Activated T-helper 1 cell treated with Interleukin-2 at 50 U/mL for 16 hours (primary cell): ENCODE results near the gene TGFBI.

Source experiments
- DNase-seq: peaks from one replicate; pipeline ENCODE4 v3.0.0-alpha.2; 2020; ENCODE audit warnings: low read depth

Gene TGFBI

DNA sequence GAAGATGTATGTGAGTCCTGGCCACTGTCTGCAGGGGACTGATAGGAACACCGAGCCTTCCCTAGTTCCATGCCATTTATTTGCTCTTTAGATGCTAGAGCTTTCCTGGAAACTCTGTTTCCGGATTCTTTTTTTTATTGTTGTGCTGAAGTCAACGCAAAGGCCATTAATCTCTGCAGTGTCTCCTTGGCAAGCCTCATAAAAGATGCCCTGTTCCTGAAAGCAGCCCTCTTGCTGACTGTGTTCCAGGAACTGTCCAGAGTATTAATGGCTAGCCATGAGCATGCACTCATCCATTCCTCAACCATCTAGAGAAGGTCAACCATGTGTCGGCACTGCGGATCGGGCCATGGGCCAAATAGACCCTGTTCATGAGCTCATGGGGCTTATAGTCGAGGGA lies 61.0 kb downstream of the TGFBI start:
- no peak for DNase-seq

DNA sequence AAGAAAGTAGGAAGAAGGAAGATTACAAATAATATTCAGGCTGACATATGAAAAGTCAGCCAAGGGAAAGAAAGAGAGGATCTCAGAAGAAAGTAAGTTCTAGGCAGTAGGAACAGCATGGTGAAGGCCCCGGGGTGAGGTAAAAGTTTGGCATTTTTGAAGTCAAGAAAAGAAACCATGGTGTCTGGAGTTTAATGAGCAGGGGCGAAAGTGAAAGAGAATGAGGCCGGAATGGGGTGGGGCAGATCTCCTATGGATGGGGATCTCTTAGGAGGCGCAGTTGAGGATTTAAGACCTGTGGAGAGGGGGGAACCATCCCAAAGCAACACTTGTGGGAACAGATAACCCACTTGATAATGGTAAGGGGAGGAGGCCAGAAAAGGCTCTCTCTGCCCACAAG lies 61.5 kb downstream of the TGFBI start:
- DNase-seq, result no peak

DNA sequence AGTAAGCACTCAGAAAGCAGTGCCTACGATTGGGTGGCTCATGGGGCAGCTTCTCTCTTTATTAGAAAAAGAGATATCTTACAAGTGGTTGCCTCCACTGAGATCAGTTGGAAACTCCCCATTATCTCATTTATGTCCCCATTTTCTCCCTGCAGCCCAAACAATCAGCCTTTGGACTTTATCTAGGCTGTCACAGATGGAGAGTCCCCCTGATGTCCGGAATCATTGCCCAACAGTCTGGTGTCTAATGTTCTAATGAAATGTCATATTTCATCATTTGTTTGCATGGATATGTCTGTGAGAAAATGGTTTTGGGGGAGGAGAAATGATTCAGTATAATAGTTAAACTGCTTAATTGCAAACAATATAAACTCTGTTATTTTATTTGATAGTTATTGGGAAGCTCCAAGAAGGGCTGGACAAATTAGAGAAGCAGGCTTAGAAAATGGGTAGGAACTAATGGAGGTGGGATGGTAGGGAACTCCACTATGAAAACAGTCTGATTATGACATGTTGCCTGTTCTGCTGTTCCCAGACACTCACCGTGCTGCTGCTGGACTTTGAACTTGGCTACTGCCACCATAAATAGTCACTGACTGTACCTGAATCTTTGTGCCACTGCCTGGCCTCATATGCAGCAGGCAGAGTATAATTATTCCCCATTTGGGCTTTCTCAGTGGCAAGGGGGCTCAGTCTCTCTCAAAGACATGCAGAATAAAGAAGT lies 65.6 kb downstream of the TGFBI start:
- DNase-seq, result no peak

DNA sequence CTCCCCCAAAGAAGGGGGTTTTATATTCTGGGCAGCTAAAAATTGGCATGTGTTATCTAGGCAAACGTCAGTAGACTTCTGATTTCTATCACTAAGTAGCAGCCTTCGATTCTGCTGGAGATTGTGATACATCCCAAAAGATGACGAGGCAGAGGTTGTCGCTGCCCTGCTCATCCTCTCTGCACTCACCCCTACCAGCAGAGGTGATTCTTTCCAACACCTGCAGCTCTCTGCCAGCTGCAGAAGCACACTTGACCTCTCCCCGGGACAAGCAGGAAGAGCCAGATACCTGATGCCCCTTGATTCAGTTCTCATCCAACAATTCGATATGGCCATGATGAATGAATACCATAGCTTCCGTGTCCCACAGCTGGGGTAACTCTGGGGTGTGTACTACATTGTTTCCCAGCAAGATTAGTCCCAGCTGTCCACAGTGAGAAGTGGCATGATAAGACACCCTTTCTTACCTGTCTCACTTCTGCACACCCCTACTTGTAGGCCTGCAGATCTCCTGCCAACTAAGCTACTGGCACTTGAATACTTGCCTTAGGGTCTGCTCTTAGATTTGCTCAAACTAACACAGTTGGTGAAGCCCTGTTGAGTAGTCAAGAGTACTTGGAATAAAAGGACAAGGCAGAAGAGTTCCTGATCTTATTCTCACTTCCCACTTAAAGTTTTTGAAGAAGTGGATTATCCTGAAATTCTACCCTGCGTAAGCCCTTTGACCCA lies 66.3 kb downstream of the TGFBI start:
- DNase-seq, result no peak

DNA sequence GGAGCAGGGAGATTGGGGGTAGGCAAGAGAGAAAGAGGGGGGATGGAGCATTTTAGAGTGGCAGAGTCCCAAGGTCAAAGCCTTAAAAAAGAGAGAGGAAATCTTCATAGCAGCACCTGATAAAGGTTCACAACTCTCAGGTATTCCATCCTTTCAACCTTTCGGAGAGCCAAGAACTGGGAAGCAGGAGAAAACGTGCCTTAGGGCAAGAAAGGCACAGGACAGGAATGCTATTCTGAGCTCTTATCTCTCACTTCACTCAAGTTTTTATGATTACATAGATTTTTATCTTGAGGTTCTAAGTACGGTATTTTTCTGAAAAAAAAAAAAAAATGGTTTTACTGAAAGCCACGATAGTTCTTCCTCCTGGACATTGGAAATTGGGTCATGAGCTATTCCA lies 69.4 kb downstream of the TGFBI start:
- DNase-seq, result no peak

DNA sequence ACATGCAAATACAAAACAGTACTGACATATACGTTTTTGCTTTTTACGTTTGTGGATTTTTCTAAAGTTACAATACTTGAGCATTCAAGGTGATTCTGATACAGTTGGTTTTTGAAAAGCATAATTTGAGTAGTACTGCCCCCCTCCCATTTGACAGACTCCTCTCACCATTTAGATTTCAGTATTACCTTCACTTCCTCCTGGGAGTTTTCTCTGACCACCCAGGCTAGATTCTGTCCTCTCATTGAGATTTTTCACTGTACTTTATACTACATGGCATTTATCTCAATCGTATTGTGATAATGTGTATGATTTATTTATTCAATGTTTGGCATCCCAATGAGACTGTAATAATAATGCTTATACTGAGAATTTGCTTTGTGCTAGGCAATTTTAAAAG lies 71.1 kb downstream of the TGFBI start:
- DNase-seq, result no peak

DNA sequence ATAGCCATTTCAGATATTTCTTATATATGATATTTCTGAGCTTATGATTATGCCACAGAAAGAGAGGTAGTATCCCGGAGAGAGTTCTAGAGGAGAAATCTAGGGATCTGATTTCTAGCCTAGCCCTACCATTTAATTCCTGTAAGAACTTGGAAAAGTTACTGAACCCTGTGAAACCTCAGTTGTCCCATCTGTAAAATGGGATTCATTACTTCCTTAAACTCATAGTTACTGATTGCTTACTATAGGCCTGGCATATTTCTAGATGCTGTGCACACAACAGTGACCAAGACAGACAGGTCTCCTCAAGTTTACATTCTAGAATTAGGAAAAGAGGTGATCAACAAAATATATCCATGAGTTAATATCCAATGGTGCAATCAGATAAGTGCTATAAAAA lies 73.1 kb downstream of the TGFBI start:
- no peak for DNase-seq

DNA sequence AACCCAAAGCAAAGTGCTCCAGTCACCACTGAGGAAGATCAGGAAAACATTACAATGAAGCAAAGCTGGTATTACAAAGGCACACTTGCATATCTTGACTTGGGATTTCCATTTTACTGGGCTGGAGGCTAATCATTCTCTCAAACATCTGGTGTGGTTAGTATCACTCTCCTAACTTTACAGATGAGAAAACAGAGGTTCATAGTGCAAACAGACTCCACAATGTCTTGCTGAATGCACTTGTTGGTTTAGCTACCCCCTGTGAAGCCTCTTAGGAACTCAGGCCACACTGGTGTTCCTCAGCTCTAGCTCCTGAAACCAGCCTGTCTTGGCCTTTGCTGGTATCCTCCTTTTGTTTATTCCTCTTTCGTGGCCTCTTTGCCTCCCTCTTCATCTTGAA lies 74.3 kb downstream of the TGFBI start:
- DNase-seq, result no peak

DNA sequence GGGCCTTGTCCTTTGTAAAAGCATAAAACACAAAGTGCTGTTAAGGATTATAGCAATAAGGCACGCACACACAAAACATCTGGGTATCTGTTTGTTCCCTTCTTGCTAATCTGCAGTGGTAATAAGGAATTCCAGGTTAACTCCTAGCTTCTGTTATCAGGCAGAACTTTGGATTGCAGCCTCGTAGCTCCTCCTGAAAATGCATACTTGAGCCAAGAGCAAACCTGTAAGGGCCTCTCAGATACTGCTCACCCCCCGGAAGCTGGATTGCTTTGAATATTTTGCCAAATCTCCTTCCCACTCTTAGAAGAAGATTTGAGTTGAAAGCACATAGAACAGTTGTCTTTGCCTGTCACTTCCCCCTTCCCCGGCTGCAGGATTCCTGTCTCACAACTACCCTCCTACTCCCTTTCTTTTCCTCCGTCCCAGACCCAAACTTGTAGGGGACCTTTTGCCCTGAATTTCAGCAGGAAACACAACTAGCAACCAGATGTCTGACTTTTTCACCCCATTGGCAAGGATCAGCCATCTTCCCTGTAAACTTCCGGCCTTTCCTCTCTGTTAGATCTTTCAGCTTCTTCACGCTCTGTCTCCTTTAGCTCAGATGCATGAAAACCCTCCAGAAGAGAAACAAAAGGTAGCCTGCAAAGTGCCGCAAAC lies 75.6 kb downstream of the TGFBI start:
- no peak for DNase-seq

DNA sequence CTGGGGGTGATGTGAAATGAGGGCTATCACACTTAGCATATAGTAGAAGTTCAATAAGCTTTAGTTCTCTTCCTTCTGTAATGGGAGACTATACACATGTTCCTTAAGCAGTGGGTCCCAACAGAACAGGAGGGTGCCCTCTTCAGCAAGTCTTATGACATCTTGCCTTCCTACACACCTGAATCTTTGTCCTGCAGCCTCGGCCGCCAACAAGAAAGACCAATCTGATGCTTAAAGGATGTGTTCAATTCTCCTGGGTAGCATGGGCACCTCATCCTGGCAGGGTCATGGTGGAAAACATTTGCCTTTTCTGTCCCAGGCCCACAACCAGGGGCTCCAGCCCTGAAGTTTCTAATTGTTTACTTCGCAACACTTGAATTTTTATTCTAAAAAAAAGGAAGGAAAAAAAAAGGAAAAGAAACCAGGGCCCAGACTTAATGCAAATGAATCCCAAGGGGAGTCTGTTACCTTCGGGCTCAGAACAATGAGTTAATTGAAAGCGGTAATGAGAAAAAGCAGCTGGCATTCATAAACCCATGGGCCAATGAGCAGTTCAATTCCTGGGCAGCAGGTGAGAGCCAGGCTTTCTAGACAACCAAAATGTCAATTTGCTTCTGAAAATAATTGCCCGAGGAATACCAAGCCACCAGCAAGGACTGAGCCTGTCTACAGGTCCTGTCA lies 77.7 kb downstream of the TGFBI start:
- DNase-seq, result no peak

DNA sequence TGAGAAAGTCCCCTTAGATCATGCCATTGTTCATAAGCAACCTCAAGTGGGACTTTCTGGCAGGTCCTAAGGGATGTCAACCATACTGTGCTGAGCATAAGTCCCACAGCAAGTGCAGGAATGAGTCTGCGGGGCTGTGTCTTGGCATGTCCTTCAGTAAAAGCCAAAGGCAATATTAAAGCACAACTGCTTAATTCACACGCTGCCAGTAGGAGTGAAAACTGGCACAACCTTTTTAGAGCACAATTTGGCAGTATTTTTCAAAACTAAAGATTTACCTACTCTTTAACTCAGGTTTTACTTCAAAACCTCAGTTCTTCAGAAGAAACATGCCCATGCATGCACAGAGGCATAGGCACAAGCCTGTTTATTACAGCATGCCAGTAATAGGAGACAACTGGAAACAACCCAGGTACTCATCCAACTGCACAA lies 79.4 kb downstream of the TGFBI start:
- DNase-seq, result no peak

DNA sequence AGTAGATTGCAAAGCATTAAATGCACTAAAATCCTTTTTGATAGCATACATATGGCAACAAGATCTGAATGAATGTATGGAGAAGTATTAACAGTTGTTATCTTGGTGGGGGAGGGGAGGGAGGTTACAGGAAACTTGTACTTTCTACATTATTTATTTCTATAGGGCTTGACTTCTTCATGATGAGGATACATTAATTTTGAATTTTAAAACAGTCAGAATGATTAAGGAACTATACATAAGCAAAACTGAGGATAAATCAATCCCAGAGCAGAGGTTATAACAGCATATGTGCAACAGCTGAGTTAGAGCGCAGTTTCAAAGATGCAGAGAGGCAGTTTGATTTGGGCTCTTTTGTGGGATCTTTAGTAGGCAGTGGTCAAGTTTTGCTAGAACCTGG lies 80.0 kb downstream of the TGFBI start:
- DNase-seq, result no peak

DNA sequence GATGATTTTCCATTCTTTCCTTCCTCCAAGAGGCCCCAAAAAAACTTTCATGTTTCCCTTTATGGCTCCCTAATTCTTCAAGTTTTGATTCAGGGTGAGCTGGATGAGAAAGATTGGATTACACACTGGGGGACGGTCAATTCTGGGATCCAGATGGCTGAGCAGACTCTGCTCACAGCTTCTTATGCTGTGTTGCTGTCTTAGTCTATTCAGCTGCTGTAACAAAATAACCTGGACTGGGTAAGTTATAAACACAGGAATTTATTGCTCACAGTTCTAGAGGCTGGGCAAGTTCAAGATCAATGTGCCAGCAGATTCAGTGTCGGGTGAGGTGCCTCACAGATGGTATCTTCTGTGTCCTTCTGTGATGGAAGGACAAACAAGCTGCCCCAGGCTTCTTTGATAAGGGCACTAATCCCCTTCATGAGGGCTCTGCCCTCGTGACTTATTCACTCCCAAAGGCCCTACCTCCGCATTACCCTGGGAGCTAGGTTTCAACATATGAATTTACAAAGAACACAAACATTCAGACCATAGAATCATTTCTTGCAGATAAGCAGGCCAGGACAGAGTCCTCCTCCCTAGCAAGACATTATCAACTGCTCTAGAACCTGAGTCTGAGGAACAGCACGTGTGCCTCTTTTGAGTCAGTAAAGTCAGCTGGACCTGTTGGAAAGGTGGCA lies 80.8 kb downstream of the TGFBI start:
- DNase-seq, result no peak
